Activated naive CD4-positive, alpha-beta T cell treated with anti-CD3 and anti-CD28 coated beads, Interleukin-2, amount 50 U/mL, for 24 hours (primary cell): ENCODE measurements around the gene MICALL2.
"Not testable (repeated sequence)": the region's sequence is repeated elsewhere in the genome, so short reads cannot be mapped to it uniquely, and the experiment has no call there.

ENCODE experiments used
- H3K27ac Mint-ChIP-seq: one replicate; pipeline ENCODE4 v1.8.0; 2021; ENCODE audit warnings: mild to moderate bottlenecking, mixed read lengths
- H3K27me3 Mint-ChIP-seq: one replicate; pipeline ENCODE4 v1.8.0; 2021; ENCODE audit warnings: mixed read lengths
- H3K36me3 Mint-ChIP-seq: one replicate; pipeline ENCODE4 v1.8.0; 2021; ENCODE audit warnings: mixed read lengths
- H3K4me1 Mint-ChIP-seq: one replicate; pipeline ENCODE4 v1.8.0; 2021; ENCODE audit warnings: mixed read lengths
- H3K4me3 Mint-ChIP-seq: one replicate; pipeline ENCODE4 v1.8.0; 2021; ENCODE audit warnings: mild to moderate bottlenecking, mixed read lengths
- H3K9me3 Mint-ChIP-seq: one replicate; pipeline ENCODE4 v1.8.0; 2021; ENCODE audit warnings: mixed read lengths

Gene MICALL2

DNA sequence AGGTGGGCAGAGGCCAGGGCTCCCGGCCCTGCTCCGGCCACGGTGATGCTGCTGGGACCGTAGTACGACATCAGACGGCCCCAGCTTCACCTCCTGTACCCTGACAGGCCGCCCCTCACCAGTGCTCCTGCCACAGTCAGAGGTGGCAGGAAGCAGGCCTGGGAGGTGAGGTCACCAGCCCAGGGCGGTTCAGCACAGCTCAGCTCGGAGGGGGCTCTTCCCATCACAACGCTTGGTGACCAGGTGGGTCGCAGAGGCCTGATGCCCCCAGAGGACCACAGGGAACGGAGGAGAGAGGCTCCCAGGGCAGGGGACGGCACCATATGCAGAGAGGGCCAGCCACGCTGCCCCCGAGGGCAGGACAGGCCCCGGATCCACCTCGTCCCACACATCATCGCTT is 8.8 kb downstream of the MICALL2 start:
- Mint-ChIP-seq H3K4me1 (no peaks in the 10 kb centered on the region), H3K4me3 (no peak overlapping the region), H3K36me3 (no peaks in the 10 kb centered on the region), H3K27ac (no peak overlapping the region), H3K27me3 (no peaks in the 10 kb centered on the region), H3K9me3 (no peaks in the 10 kb centered on the region)

DNA sequence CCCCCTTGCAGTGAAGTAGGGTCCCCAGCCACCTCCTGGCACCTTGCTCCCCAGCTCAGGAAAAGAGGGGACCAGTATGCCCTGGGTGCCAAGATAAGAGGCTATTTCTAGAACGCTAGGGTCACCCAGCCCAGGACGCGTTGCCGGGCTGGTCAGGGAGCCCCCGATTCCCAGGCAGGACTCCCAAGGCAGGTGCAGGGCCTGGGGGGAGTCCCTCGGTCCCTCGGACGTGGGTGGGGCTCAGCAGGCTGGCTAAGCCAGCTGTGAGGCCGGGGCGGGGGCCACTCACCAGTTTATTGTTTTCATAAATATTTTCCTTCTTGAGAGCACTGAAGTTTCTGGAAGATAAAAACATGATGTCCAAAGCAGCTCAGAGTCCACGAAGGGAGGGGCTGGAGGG is 9.3 kb downstream of the MICALL2 start:
- H3K27ac Mint-ChIP-seq, result no peak overlapping the region
- no peaks in the 10 kb centered on the region for H3K9me3 Mint-ChIP-seq
- H3K27me3 Mint-ChIP-seq, result no peaks in the 10 kb centered on the region
- H3K36me3 Mint-ChIP-seq, result no peaks in the 10 kb centered on the region
- H3K4me1 Mint-ChIP-seq, result no peaks in the 10 kb centered on the region
- H3K4me3 Mint-ChIP-seq, result no peak overlapping the region

- Mint-ChIP-seq H3K4me1 (no peaks in the 10 kb centered on the region), H3K9me3 (no peaks in the 10 kb centered on the region), H3K27ac (no peak overlapping the region), H3K4me3 (no peak overlapping the region), H3K36me3 (no peaks in the 10 kb centered on the region), H3K27me3 (no peaks in the 10 kb centered on the region)
These were observed 9.8 kb downstream of the MICALL2 start for GRCh38 chr7:1449501-1449900.

GRCh38 chr7:1448958-1449357 is 10.3 kb downstream of the MICALL2 start:
- H3K27me3 Mint-ChIP-seq, result no peaks in the 10 kb centered on the region

DNA sequence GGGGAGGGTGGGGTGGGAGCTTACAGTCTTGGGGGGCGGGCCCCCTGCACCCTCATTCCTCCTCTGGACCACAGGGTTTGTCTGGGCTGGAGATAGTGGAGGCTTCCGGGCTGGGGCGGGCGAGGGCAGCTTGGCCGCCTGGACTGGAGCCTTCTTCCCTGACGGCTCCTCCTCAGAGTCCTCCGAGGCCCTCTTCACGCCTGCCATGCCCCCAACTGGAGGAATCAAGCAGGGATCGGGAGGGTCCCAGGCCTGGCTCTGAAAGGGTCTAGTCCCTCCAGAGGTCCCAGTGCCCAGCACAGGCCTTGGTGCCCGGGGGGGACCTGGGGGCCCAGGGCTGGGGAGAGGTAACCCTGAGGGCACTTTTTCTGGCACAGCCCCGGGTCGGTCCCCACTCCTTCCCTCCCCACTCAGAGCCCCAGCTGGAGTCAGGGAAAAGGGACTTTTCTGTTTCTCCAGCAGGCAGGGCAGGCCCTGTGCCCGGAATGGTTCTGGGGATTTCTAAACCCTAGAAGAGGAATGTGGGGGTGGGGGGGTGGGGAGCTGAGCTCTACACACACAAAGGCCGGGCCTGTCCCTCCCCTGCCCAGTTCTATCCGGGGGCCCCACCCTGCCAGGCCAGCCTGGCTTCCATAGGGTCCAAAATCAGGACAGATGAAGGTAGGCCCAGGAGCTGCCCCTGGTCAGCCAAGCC is 11.6 kb downstream of the MICALL2 start:
- no peaks in the 10 kb centered on the region for H3K4me1 Mint-ChIP-seq

More at GRCh38 chr7:1448958-1449357, 10.3 kb downstream of the MICALL2 start:
- no peaks in the 10 kb centered on the region for H3K4me1 Mint-ChIP-seq
- H3K9me3 Mint-ChIP-seq, result no peaks in the 10 kb centered on the region
- no peaks in the 10 kb centered on the region for H3K36me3 Mint-ChIP-seq
- no peak overlapping the region for H3K4me3 Mint-ChIP-seq
- H3K27ac Mint-ChIP-seq, result no peak overlapping the region

DNA sequence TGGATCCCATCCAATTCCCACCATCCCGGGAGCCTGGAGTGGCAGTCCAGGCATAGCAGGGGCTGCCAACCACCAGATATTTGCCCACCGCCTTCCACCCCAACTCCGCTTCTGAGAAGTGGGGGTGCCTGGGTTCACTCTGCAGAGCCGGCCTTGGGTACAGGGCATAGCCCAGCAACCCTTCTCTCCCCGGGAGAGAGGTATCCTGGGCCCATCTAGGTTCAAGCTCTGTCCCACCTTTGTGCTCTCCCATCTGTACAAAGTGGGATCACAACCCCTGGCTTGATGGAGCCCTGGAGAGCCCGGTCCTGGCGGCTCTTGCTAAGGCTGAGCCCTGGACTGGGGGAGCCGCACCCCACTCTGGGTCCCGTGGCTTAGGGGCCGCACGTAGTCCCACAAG is 12.2 kb downstream of the MICALL2 start:
- H3K36me3 Mint-ChIP-seq, result no peaks in the 10 kb centered on the region

More for the DNA sequence above, 11.6 kb downstream of the MICALL2 start:
- H3K4me3 Mint-ChIP-seq, result no peak overlapping the region
- no peaks in the 10 kb centered on the region for H3K9me3 Mint-ChIP-seq
- no peak overlapping the region for H3K27ac Mint-ChIP-seq
- H3K27me3 Mint-ChIP-seq, result no peaks in the 10 kb centered on the region
- no peaks in the 10 kb centered on the region for H3K36me3 Mint-ChIP-seq

GRCh38 chr7:1446620-1447032 is 12.6 kb downstream of the MICALL2 start:
- H3K9me3 Mint-ChIP-seq, result no peaks in the 10 kb centered on the region
- H3K4me1 Mint-ChIP-seq, result no peaks in the 10 kb centered on the region
- H3K27ac Mint-ChIP-seq, result no peak overlapping the region
- H3K4me3 Mint-ChIP-seq, result no peak overlapping the region
- no peaks in the 10 kb centered on the region for H3K27me3 Mint-ChIP-seq
- H3K36me3 Mint-ChIP-seq, result no peaks in the 10 kb centered on the region

More for the DNA sequence above, 12.2 kb downstream of the MICALL2 start:
- H3K27ac Mint-ChIP-seq, result no peak overlapping the region
- H3K4me1 Mint-ChIP-seq, result no peaks in the 10 kb centered on the region
- no peak overlapping the region for H3K4me3 Mint-ChIP-seq
- H3K27me3 Mint-ChIP-seq, result no peaks in the 10 kb centered on the region
- H3K9me3 Mint-ChIP-seq, result no peaks in the 10 kb centered on the region

- H3K4me1 Mint-ChIP-seq, H3K36me3 Mint-ChIP-seq, H3K9me3 Mint-ChIP-seq, H3K27me3 Mint-ChIP-seq, H3K27ac Mint-ChIP-seq, H3K4me3 Mint-ChIP-seq: not testable (repeated sequence)
These were observed 13.2 kb downstream of the MICALL2 start for GRCh38 chr7:1446026-1446425.

GRCh38 chr7:1445341-1445740 is 13.9 kb downstream of the MICALL2 start:
- H3K4me1 Mint-ChIP-seq, result no peaks in the 10 kb centered on the region
- no peaks in the 10 kb centered on the region for H3K36me3 Mint-ChIP-seq
- no peak overlapping the region for H3K4me3 Mint-ChIP-seq
- H3K9me3 Mint-ChIP-seq, result no peaks in the 10 kb centered on the region
- no peaks in the 10 kb centered on the region for H3K27me3 Mint-ChIP-seq
- H3K27ac Mint-ChIP-seq, result no peak overlapping the region

DNA sequence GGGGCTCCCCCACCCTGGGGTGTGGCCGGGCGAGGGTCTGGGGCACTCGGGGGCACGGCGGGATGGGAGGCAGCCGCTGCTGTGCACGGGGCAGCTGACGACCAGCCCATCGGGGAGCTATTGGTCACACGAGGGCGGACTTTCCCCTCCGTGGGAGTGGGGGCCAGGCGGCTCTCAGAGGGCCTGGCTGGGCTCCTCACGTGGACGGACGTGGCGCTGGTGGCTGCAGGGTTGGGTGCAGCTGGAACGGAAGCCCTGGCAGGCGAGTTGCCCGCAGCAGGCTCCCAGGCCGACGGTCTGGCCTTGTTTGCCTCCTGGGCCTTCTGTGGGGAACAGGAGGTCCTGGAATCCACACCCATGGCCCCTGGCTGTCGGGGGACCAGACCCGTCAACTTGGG is 14.3 kb downstream of the MICALL2 start:
- no peak overlapping the region for H3K27ac Mint-ChIP-seq
- no peaks in the 10 kb centered on the region for H3K4me1 Mint-ChIP-seq
- no peak overlapping the region for H3K4me3 Mint-ChIP-seq
- H3K9me3 Mint-ChIP-seq, result no peaks in the 10 kb centered on the region
- H3K27me3 Mint-ChIP-seq, result no peaks in the 10 kb centered on the region
- H3K36me3 Mint-ChIP-seq, result no peaks in the 10 kb centered on the region

- Mint-ChIP-seq H3K4me3 (no peak overlapping the region), H3K9me3 (no peaks in the 10 kb centered on the region), H3K27me3 (no peaks in the 10 kb centered on the region), H3K4me1 (no peaks in the 10 kb centered on the region), H3K36me3 (no peaks in the 10 kb centered on the region), H3K27ac (no peak overlapping the region)
These were observed 14.9 kb downstream of the MICALL2 start for GRCh38 chr7:1444214-1444924.

- H3K27me3 Mint-ChIP-seq, H3K36me3 Mint-ChIP-seq, H3K27ac Mint-ChIP-seq, H3K4me3 Mint-ChIP-seq, H3K9me3 Mint-ChIP-seq, H3K4me1 Mint-ChIP-seq: not testable (repeated sequence)
These were observed 15.6 kb downstream of the MICALL2 start for GRCh38 chr7:1443587-1444200.

GRCh38 chr7:1442355-1443124 is 16.7 kb downstream of the MICALL2 start:
- Mint-ChIP-seq H3K27ac (no peak overlapping the region), H3K9me3 (no peaks in the 10 kb centered on the region), H3K27me3 (no peaks in the 10 kb centered on the region), H3K4me1 (no peaks in the 10 kb centered on the region), H3K4me3 (no peak overlapping the region), H3K36me3 (no peaks in the 10 kb centered on the region)

- Mint-ChIP-seq H3K27ac (no peak overlapping the region), H3K4me3 (no peak overlapping the region), H3K36me3 (no peaks in the 10 kb centered on the region), H3K27me3 (no peaks in the 10 kb centered on the region), H3K9me3 (no peaks in the 10 kb centered on the region), H3K4me1 (no peaks in the 10 kb centered on the region)
These were observed 17.5 kb downstream of the MICALL2 start for GRCh38 chr7:1441615-1442354.

DNA sequence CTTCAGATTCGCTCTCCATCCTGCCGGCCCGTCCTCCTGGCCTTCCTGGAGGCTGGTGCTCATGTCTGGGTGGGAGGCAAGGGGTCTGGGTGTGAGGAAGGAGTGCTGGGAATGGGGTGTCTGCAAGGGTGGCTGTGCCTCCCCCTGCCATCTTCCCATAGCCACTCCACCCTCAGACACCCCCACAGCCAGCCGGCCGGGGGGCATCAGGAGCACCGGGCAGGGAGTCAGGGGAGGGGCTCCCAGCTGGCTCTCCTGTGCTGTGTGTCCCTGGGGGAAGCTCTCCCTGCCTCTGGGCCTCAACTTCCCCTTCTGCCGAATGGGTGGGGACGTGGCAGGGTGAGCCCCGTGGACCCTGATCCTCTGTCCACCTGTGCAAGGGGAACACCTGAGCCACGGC is 18.6 kb downstream of the MICALL2 start:
- Mint-ChIP-seq H3K4me1 (no peaks in the 10 kb centered on the region), H3K36me3 (no peaks in the 10 kb centered on the region), H3K4me3 (no peak overlapping the region), H3K27me3 (no peaks in the 10 kb centered on the region), H3K27ac (no peak overlapping the region), H3K9me3 (no peaks in the 10 kb centered on the region)
